Astrocyte (in vitro differentiated cells and primary cell): Measurements from ENCODE around the gene CD80.
"Not testable (repeated sequence)": the region's sequence is repeated elsewhere in the genome, so short reads cannot be mapped to it uniquely, and the experiment has no call there.

Experiments
- EZH2 ChIP-seq: IDR thresholded peaks from 2 replicates; pipeline ENCODE4 v1.6.1; 2012; ENCODE audit warnings: mild to moderate bottlenecking, low read length, inconsistent platforms; ENCODE audit not compliant: insufficient read depth
- TF ChIP-seq, protein P1 (sequence below): IDR thresholded peaks from 2 replicates; pipeline ENCODE4 v1.5.1; 2011; ENCODE audit warnings: low read depth, mild to moderate bottlenecking, inconsistent platforms, low read length, moderate library complexity; ENCODE audit not compliant: insufficient read depth

DNA sequence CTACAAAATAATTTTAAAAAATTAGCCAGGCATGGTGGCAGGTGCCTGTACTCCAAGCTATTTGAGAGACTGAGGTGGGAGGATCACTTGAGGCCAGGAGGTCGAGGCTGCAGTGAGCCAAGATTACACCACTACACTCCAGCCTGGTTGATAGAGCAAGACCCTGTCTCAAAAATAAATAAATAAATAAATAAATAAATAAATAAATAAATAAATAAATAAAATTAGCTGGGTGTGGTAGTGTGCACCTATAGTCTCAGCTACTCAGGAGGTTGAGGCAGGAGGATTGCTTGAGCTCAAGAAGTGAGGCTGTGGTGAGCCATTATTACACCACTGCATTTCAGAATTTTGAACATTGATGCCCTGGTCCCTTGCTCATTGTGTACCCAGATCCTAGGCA is 35.5 kb upstream of the CD80 start:
- TF ChIP-seq, protein P1, sequence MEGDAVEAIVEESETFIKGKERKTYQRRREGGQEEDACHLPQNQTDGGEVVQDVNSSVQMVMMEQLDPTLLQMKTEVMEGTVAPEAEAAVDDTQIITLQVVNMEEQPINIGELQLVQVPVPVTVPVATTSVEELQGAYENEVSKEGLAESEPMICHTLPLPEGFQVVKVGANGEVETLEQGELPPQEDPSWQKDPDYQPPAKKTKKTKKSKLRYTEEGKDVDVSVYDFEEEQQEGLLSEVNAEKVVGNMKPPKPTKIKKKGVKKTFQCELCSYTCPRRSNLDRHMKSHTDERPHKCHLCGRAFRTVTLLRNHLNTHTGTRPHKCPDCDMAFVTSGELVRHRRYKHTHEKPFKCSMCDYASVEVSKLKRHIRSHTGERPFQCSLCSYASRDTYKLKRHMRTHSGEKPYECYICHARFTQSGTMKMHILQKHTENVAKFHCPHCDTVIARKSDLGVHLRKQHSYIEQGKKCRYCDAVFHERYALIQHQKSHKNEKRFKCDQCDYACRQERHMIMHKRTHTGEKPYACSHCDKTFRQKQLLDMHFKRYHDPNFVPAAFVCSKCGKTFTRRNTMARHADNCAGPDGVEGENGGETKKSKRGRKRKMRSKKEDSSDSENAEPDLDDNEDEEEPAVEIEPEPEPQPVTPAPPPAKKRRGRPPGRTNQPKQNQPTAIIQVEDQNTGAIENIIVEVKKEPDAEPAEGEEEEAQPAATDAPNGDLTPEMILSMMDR: not testable (repeated sequence)
- TF ChIP-seq EZH2: not testable (repeated sequence)
